ENCODE results near the gene BCAS3.

- TF ChIP-seq FOXM1 (IDR thresholded peaks at IDR 0.05; ENCODE audit: borderline replicate concordance, low read depth) = no peak
- no peak for TF ChIP-seq ZBTB7A (IDR thresholded peaks at IDR 0.05; ENCODE audit: low read depth)
- no peak for TF ChIP-seq USF1 (IDR thresholded peaks at IDR 0.05)
- TF ChIP-seq REST (IDR thresholded peaks at IDR 0.05; ENCODE audit: low read depth) = no peak
- no peak for TF ChIP-seq RAD21 (IDR thresholded peaks at IDR 0.05; ENCODE audit: low read depth)
- TF ChIP-seq TAF1 (IDR thresholded peaks at IDR 0.05; ENCODE audit: low read depth) = no peak
- TF ChIP-seq EP300 (IDR thresholded peaks at IDR 0.05; ENCODE audit: borderline replicate concordance) = no peak
- no peak for TF ChIP-seq CEBPB (IDR thresholded peaks at IDR 0.05)
- no peak for TF ChIP-seq MAX (IDR thresholded peaks at IDR 0.05)
- TF ChIP-seq TCF12 (IDR thresholded peaks at IDR 0.05; ENCODE audit: low read depth) = no peak
Observed at GRCh38 chr17:60969500-60970037, 291.9 kb downstream of the BCAS3 start.

All from Ishikawa (cell line).